ENCODE results near the gene PSME3.
A peak's percentile ranks its signal among the peaks of the same experiment; 100 is the strongest.

The PSME3 gene

GRCh38 chr17:42792545-42792944 is 40.7 kb upstream of the PSME3 start:
- H3K27ac ChIP-seq = no peak overlapping the region
- TF ChIP-seq CTCF (conservative IDR thresholded peaks at IDR 0.05) (no peak), ZFX (IDR thresholded peaks at IDR 0.05) (no peak)

DNA sequence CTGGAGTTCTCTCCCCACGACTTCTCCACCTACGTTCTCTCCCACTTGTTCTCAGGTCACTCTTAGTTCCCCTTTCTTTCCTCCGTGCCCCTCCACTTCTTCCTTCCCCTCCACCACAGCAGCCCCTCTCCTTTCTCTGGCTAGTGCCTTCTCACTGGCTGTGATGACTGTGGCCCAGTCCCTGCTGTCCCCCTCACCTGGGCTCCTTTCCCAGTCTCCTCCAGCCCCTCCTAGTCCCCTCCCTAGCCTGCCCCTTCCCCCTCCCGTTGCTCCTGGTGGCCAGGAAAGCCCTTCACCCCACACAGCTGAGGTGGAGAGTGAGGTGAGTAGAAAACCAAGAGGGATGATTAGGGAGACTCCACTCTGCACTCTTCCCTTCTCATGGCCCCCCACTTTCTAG is 38.1 kb upstream of the PSME3 start:
- TF ChIP-seq ZFX (IDR thresholded peaks at IDR 0.05) = no peak
- TF ChIP-seq CTCF (conservative IDR thresholded peaks at IDR 0.05) = no peak
- no peak overlapping the region for H3K27ac ChIP-seq

DNA sequence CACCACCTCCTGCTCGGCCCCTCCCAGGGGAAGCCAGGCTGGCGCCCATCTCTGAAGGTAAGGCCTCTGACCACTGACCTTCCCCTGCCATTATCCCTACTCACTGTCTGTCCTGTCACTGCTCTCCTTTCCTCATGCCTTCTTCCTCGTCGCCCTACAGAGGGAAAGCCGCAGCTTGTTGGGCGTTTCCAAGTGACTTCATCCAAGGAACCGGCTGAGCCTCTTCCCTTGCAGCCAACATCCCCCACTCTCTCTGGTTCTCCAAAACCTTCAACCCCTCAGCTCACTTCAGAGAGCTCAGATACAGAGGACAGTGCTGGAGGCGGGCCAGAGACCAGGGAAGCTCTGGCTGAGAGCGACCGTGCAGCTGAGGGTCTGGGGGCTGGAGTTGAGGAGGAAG is 37.7 kb upstream of the PSME3 start:
- TF ChIP-seq CTCF (conservative IDR thresholded peaks at IDR 0.05) = no peak
- TF ChIP-seq ZFX (IDR thresholded peaks at IDR 0.05) = no peak
- H3K27ac ChIP-seq = no peak overlapping the region

- TF ChIP-seq CTCF (conservative IDR thresholded peaks at IDR 0.05) = no peak
- TF ChIP-seq ZFX (IDR thresholded peaks at IDR 0.05) = no peak
- no peak overlapping the region for H3K27ac ChIP-seq
Measured at GRCh38 chr17:42796066-42796758, 37.0 kb upstream of the PSME3 start.

DNA sequence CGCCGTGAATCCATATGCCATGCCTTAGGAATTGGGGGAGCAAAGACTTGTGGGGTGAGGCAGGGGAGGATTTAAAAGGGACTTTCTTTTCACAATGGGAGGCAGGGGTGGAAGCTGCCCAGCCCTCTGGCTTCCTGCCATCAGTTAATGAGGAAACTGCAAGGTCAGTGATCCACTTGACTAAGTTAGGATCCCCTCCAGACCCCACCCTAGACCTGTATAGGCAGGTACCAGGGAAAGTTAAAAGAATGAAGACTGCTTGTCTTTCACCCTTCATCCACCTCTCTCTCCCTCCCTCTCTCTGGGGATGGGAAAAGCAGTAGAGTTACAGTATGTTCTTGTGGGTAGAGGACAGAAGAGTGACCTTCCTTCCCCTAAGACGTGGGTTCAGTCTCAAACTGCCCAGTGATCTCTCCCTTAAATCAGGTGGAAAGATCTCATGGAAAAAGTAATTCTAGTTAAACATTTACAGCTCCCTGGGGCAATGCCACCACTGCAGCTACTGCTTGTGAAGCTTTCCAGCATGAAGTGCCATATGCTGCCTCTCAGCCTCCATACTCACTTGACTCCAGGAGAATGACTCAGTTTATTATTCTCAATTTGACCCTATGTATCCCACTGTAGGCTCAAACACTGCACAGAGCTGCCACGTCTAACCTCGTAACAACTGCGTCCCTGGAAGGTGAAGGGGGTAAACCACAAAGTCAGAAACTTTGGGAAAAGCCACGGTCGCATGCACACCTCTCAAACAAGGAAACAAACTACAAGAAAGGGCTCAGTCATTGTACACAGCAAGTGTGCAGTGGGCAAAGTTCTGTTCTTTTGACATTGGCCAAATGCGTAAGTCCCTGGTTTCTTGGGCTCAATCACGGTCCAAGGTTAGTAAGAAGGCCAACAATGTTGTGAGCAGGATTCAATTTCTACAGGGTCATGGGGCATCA is 35.9 kb upstream of the PSME3 start:
- TF ChIP-seq CTCF (conservative IDR thresholded peaks at IDR 0.05) = no peak
- TF ChIP-seq ZFX (IDR thresholded peaks at IDR 0.05) = no peak
- peak overlapping the region; percentile 61 for H3K27ac ChIP-seq

DNA sequence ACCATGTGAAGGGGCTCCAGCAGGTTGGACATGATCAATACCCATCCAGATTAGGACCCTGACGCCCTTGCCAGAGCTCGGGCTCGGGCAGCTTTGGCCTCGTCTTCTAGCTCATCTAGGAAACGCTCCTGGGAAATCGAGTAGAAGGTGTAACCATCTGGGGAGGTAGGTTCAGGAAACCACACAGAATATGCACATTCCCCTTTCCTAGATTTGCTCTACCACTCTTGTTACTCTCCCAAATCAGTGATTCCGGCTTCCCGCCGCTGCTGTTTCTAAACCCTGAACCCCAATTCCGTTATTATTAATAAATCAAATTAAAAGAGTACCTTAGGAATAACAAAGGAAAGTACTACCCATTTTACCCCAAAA is 35.2 kb upstream of the PSME3 start:
- peak overlapping the region; percentile 61 for H3K27ac ChIP-seq
- TF ChIP-seq ZFX (IDR thresholded peaks at IDR 0.05) (no peak), CTCF (conservative IDR thresholded peaks at IDR 0.05) (no peak)
